ENCODE results near the gene THOC7.

Gene THOC7

DNA sequence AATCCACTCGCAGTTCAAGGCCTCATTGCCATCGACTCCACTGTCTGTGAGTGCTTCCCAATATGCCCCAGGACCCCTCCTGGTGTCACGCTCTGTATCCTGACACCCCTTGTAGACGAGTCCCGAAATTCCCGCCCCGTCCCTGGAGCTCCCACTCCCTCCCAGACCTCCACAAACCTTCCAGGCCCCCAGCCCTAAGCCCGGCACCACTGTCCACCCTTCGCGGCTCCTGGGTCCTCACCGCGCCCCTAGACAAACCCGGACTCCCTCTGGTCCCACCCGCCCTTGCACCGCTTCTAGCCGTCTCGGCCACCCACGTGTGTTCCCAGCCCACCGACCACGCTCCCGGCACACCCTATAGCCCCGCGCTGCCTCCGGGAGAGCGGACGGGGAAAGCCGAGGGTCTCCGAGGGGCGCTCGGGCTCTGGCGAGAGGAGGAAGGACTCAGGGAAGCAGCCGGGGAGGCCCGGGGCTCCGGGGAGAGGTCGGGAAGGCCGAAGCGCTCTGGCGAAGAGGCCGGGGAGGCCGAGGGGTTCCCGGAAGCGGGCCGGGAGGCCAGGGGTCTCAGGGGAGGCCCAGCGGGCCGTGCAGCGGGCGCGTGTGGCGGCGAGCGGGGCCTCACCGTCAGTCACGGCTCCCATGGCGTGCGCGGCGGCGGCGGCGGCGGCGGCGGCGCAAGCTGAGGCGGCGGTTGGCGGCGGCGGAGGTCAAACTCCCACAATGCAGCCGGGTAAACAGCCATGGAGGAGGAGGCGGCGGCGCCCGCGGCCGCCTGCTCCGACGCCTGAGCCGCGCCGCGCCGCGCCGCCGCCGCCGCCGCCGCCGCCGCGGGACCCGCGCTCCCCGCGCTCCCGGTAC is at the start of gene THOC7, which contains the start of gene ATXN7:
THOC7 (minus strand) TSS at position 656 of the 858 bp plus-strand sequence; CDS start at position 641, 15 bp downstream.
ATXN7 (plus strand) TSS at position 718 of the 858 bp plus-strand sequence. CDS start 48,732 bp downstream, outside the sequence.
- DNase-seq = peak; percentile 90

DNA sequence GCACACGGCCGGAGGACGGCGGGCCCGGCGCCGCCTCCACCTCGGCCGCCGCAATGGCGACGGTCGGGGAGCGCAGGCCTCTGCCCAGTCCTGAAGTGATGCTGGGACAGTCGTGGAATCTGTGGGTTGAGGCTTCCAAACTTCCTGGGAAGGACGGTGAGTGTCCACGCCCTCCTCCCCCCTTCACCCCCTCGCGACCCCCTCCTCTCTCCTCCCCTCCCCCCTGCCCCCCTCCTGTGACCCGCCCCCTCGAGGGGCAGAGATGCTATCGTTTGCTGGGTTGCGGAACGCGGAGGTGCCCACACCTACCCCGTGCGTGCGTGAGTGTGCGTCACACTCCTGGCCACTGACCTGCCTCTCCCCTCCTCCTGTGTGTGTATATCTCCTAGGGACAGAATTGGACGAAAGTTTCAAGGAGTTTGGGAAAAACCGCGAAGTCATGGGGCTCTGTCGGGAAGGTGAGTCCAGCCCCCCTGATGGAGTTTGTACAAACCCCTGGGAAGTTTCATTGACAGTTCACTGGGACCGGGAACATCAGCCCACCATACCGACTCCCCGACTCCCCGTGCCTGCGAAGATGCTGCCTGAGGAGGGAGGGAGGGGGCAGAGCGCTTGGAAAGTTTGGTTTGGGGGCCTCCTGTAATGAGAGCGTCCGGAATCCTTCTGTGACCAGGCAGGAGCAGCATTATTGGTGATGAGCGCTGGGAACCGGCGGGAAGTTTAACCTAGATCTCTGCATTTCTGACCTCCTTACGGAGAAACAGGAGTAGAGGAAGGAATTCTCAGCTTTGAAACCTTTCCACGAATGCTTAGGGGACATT is 49.4 kb upstream of the THOC7 start:
- peak; percentile 81 for DNase-seq

DNA sequence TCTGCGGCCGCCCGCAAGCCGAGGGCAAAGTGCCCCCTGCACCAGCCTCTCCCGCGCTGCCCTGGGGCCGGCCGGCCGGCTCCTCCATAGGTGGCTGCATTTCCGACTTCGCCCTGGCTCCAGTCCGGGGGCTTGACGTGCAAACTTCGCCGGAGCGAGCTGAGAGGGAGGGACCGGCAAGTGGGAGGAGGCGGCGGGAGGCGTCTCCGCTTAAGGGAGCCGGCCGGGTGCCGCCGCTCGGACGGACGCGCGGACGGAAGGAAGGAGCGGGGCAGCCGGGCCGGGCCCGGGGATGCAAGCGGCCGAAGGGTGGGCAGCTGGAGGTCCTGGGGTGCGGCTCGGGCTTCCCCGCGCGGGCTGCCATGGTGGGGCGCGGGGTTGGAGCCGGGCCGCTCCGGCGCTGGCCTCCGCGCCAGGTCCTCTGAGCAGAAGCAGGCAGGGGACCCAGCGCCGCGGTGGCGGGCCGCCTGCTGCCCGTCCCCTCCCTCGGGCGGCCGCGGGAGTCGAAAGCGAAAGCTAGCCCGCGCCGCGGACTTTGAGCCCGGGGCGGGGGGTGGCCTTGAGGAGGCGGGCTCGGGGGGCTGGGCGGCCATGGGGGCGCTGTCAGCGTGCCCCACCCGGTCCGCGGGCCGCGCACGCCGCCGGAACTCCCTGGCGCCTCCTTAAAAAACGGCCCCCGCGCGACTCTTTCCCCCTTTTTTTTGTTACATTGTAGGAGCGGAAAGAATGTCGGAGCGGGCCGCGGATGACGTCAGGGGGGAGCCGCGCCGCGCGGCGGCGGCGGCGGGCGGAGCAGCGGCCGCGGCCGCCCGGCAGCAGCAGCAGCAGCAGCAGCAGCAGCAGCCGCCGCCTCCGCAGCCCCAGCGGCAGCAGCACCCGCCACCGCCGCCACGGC is 48.5 kb upstream of the THOC7 start, which contains the start of gene SCAANT1:
SCAANT1 (minus strand) TSS at position 511 of the 895 bp plus-strand sequence.
- peak; percentile 94 for DNase-seq

DNA sequence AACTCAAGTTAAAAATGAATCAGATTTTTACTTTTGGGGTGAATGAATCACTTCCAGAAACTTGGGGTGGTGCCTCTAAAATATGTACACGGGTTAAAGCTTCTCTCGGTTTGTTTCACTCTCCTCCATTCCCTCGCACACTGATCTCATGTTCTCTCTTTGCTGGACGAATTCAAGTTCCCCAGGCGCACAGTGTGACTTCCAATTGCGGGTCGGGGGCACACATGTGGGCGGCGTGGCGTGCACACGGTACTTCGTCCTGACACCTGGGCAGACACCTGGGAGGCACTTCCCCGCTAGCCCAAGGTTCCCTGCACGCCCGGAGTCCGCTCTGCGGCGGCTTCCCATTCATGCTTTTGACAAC is 47.9 kb upstream of the THOC7 start:
- no peak for DNase-seq

DNA sequence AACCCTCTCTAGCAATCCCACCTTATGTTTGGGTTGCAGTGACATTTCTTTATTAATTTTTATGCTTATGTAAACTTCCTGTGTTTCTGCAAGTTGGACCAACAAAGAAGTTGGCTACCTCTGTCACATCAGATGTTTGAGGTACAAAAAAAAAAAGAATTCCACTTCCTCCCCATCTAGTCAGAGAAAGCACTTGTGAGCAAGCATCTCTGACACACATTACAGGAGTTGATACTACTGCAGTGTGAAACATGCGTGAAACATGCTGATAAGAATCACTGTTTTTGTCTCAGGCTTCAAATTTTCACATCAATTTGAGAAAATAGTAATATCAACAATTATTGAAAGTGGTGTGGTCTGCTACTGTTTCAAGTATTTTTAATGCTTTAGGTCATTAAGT is 47.3 kb upstream of the THOC7 start:
- DNase-seq = peak; percentile 18

DNA sequence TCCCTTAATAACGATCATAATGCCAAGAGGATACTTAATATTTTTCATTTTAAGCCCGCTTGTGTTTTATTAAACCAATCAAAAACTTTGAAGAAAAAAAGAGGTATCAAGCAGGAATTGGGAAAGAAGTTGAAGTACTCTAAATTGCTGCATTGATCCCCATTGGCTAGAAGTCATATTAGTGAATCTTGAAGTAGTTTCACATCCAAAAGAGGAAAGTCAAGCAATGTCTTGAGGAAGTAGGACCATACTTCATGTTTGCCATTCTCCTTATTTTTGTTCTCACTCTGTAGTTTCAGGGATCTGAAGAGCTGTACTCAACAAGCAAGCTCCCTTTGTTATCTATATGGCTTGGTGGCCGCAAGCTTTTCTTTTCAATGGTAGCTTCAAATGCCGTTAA is 46.4 kb upstream of the THOC7 start:
- no peak for DNase-seq

DNA sequence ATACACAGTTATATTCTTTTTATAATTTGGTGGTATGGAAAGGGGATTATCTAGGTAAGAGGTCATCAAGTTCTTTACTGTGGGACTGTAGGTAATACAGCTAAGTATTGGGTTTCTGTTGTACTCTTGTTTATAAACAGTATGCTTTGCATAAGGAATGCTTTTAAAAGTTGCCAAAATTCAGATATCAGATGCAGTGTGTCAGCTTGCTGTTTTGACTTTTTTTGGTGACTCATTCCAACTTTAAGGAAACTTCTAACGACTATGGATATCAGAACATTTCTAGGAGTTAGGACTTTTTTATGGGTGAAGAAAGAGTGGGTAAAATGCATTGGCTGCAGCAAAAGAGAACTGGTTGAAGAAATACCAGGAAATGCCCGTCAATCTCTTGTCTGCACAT is 45.8 kb upstream of the THOC7 start:
- DNase-seq = no peak

DNA sequence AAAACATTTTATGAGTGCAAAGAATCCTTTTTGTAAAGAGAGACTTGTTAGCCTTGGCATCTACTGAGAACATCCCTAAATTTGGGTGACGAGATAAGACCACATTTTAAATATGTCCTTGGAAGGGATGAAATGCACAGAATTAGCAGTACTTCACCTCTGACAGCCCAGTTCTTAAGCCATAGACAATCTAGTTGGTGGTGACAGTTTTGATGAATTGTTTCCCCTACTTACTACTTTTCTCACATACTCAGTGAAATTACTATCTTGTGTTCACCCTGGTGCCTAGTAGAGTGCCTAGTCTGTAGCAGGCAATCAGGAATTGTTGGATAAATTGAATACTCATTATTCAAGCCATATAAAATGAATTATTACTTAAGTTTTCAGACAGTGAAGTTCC is 45.2 kb upstream of the THOC7 start:
- DNase-seq = no peak

DNA sequence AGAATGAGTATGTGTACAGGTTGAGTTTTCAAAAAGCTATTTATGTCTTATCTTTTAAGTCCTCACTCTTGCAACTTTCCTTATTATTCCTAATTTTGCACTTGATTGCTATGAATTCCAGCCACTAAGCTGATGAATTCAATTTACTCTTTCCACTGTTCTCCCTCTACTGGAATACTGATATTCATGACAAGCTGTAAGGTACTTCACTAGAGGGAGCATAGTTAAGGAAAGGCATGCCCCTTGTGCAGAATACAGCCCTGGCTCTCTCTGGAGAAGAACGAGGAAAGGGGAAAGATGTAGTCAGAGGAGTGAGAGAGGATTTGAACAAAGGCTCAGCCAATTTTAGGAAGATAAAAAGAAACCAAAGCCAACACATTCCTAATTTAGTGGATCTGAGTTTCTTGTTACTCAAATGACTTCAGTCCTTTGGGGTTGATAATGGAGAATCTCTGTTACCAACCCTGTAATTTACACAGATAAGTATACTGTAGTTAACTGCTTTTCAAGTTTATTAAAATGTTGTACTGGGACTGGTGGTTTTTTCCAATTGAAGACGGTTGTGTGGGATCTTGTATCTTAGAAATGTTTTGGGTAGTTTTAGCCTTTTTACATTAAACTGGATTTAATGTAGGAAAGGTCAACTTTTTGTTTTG is 44.6 kb upstream of the THOC7 start:
- no peak for DNase-seq

DNA sequence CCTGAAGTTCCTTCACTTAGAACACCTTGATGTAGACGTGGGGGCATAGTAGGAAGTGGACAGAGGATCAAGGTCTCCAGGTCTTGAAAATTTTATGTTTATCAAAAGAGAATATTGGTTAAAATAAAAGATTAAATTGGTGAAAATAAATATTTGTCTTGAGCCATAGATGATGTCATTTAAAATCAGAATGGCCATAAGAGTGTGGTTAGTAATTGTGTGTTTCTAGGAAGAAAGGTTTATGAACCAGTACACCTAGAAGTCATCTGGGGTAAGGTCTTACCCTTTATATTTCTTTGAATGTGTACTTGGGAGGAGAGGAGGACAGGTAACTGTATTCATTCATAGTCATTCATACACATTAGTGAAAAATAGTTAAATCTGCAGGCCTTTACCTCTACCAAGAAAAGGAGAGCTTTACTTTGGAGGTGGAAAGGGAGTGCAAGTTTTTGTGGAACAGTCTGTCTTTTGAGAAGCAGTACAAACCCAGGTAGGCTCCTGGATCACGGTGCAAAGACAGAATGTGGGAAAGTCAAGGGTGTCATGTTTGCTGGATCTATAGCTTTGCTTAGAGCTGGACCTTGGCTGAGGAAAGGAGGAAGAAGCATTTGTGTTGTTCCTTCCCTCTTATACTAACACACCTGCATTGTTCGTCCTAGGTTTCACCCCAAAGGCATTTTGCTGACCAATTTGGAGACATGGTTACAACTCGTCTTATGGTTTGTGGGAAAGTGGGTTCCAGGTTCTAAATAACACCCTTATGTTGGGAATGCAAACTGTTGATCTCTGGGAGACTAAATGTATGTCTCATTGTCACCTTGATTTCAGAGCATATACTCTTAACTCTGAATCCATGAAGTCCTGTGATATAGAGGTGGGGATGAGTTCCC is 42.4 kb upstream of the THOC7 start:
- no peak for DNase-seq

DNA sequence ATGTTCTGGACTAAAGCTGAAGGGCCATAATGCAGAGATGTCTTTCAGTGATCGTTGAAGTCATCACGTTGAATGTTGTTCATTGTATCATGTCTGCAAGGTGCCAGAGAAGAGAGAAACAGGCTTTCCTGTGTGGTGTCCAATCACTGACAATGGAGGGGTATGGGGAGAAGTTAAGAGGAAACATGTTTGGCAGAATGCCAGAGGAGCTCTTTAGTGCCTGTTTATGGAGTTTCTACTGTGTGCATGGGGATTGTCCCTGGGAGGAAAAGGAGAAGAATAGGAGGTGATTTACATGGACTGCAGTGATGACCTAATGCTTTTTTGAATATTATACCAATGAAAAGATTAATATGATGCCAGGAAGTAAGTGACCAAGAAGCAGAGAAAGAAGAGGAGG is 36.9 kb upstream of the THOC7 start:
- DNase-seq = no peak

DNA sequence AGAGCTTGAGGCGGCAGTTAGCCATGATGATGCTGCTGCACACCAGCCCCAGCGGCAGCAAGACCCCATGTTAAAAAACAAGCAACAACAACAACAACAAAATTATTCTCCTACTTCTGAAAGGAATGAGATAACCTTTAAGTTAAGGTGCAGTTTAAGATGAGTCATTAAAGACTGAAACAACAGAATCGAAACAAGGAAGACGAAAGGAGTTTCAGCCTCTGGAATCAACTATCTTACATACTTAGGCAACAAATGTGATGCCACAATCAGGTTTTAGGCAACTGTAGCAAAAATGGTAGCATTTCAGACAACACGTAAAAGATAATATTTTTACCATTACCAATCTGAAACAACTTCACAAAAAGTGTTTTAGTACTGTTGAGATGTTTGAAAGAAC is 36.4 kb upstream of the THOC7 start:
- DNase-seq = no peak

DNA sequence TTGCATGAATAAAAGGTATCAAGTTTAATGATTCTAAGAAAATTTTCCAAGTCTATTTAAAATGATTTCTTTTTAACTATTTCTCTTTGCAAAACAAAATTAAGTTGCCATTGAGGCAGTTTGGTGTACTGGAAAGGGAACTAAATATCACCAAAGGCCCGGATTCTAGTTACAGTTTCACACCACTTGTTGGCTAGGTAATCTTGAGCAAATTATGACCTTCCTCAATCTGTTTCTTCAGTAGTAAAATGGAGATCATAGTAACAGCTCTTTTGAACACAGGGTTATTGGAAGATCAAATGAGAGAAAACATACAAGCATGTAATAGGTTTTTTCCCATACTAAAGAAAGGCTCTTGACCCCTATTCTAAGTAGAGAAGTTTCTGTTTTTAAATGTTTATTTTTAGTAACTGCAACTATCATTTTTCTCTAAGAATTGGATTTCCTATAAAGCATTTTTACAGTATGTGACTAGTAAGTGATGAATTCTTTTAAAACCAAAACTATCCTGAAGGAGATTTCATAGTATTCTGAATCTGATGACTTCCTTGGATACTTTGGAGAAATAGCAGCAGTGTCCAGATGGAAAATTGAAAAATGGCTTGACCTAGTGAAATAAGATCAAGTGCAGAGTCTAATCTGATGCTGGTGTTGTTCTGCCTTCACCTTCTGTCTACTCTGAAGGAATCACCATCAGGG is 32.9 kb upstream of the THOC7 start:
- DNase-seq = no peak

DNA sequence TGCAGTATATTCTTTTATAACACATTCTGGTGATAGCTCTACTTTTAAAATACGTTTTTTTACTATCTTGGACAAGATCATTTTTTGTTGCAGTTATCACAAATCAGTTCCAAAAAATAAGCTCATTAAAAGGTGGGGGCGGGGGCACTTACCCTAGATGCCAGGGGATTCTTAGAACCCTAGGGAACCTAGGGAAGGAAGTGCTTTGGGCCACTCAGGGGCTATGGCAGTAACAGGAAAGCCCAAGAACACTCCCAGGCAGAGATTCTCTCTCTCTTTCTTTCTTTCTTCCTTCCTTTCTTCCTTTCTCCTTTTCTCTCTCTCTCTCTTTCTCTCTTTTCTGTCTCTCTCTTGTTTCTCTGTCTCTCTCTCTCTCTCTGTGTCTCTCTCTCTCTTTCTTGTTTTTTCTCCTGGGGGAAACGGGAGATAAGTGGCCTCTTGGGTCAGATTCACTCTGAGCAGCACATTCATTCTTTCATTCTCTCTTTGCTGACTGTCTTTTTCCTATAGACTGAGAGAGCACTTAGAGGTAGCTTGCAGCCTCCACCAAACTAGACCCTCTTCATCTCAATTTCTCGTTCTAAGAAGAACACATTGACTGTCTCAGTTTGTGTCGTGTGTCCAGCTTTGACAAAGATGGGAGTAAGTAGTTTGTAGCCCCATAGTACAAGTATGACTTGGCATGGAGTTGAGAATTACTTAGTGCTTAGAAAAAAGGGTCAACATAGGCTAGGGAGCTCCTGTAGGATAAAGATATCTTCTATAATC is 32.0 kb upstream of the THOC7 start:
- no peak for DNase-seq

DNA sequence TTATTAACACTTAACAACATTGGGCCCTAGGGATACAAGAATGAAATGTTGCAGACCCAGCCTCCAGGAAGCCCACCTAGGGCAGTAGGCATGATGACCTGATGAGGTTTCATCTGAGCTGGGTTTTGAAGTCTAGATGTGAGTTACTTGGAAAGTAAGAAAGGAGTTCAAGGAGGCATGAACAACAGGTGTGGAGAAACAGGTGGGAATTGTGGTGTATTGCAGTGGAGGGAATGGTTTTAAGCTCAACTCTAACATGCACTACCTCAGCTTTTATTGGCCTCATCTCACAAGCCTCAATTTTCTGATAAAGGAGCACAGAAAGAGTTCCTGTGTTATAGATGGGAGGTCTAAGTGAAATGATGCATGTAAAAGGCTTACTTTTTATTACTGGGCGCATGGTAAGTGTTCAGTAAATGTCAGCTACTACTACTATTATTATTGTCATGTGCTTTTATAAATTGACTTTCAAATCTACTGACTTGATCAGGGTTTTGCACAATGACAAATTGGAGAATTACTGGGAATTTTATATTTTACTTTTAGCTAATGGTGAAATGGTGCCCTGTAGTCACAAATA is 29.3 kb upstream of the THOC7 start:
- DNase-seq = no peak

DNA sequence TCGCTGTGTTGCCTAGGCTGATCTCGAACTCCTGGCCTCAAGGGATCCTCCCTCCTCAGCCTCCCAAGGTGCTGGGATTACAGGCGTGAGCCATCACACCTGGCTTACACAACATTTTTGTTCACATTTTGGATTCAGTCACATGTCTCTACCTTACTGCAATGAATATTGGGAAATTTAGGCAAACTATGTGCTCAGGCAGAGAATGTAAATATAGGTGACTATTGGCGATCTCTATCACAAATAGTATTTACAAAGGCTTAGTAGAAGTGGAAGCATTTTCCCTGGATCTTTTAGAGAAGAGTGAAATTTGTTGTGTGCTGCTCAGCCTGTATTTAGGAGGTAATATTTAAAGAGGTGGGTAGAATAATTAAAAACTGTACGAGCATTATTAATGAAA is 27.9 kb upstream of the THOC7 start:
- no peak for DNase-seq

DNA sequence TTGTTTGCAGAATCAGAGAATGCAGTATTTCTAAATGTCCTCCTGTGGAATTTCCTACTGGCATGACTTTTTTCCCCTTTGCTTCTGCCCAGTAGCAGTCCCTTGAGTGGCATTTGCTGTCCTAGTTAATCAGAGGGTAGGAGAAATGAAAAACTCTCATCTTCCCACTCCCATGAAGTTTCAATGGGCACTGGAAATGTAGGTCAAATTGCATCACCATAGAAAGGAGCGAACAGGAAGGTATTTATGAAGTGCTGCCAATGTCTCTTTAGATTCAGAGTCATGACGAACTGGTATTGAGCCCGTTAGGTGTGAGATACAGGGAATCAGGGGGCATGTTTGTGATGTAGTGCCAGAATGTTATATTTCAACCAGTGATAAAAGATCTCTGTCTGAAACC is 23.3 kb upstream of the THOC7 start:
- peak; percentile 79 for DNase-seq

DNA sequence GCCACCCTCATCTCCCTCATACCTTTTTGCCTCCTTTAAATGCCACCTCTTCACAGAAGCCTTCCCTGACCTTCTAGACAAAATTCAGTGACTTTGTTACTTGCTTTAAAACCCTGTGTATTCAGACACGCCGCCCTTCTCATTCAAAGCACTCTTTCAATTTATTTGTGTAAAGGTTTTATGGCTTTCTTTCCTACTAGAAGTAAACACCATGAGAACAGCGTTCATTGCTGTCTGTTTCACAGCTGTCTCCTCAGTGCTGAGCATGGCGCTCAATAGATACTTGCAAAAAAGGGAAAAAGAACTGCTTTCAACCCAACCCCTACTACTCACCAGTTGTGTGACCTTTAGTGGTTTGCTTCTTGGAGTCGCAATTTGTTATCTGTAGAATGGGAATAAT is 17.0 kb upstream of the THOC7 start:
- DNase-seq = no peak

DNA sequence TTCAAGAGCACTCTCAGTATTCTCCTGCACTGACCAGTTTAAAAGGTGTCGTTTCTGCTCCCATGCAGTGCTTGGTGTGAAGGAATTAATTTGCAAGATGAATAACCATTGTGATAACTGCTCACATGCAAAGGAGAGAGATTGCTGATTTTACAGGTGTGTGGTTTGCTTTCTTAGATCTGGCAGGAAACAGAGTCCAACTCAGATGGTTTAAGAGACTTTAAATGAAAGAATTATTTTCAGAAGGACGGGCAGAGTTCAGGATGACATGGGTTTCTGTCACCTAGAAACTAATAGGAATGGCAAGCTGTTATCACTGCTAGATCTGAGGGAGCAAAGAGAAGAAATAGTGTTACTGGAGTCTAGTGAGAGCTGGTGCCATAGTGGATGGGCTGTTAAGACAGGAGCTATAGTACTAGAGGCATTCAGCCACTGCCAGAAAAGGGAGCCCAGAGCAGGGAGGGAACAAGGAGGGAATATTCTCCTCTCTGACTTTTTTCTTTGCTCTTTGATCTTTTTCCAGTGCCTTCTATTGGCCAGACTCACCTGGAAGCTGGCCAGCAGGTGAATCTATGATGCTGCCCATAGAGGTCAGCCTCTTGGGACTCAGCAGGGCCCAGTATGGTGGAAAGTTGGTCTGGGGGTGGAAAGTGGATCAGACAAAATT is 14.9 kb upstream of the THOC7 start:
- no peak for DNase-seq
